ENCODE results near the gene HES6.

HES6 gene

DNA sequence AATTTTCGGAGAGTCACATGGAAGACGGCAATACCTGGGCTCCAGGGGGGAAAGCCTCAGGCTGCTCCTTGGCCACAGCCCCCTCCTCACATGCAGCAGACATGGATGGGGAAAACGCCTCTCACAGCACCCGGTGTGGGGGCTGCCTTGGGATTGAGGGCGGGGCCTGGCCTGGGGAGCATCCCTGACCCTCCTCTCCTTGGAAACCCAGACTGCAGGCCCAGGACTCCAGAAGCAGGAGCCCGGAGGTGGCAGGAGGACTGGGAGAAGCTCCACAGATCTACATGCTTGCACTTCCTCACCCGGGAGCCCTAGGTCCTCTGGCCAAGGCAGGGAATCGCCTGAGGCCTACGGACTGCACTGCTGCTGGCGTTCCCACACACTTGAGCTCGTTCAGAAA is 12.1 kb upstream of the HES6 start:
- H3K9me3 Mint-ChIP-seq (ENCODE audit: low read depth), result no peaks in the 10 kb centered on the region
- no peaks in the 10 kb centered on the region for H3K4me1 Mint-ChIP-seq (ENCODE audit: low read depth)
- H3K27ac Mint-ChIP-seq, result no peak overlapping the region
- no peaks in the 10 kb centered on the region for H3K27me3 Mint-ChIP-seq
- peaks cover 4% of the 10 kb centered on the region for H3K36me3 Mint-ChIP-seq
- no peak overlapping the region for H3K4me3 Mint-ChIP-seq

DNA sequence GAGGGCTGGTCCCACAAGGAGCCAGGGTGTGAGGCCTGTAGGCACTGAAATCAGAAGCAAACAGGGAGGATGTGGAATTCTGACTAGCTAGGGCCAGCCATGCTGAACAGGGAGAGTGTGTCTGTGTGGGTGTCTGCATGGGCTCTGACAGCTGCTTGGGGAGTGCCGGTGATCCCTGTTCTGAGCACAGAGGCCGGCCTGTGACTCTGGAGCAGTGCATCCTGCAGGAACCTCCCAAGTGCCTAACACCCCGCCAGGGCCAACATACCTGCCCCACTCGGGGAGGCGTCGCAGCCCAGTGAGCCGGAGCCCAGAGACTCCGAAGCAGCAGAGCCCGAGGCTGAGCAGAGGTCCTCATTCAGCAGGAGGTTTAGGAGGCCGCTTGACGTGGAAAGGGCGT is 11.5 kb upstream of the HES6 start:
- no peaks in the 10 kb centered on the region for H3K9me3 Mint-ChIP-seq (ENCODE audit: low read depth)
- peaks cover 4% of the 10 kb centered on the region for H3K36me3 Mint-ChIP-seq
- no peak overlapping the region for H3K4me3 Mint-ChIP-seq
- no peak overlapping the region for H3K27ac Mint-ChIP-seq
- no peaks in the 10 kb centered on the region for H3K4me1 Mint-ChIP-seq (ENCODE audit: low read depth)
- H3K27me3 Mint-ChIP-seq, result no peaks in the 10 kb centered on the region

DNA sequence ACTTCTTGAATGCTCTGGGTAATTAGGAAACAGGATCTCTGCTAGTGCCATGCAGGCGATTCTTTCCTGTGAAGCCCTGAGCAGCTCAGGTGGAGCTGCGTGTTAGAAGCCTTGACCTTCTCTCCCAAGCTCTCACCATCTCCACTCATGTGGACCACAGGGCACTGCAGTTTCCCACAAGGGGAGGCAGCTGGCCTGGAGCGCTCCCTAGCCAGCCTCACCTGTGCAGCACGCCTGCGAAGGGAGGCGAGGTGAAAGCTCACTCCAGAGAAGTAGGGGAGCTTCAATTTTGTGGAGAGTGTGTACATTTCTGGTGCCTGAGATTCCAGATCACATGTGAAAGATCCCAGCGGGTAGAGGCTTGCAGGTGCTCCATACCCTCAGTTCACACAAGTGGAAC is 11.1 kb upstream of the HES6 start:
- H3K4me1 Mint-ChIP-seq (ENCODE audit: low read depth), result no peaks in the 10 kb centered on the region
- H3K36me3 Mint-ChIP-seq, result peaks cover 4% of the 10 kb centered on the region
- no peaks in the 10 kb centered on the region for H3K9me3 Mint-ChIP-seq (ENCODE audit: low read depth)
- H3K4me3 Mint-ChIP-seq, result no peak overlapping the region
- no peaks in the 10 kb centered on the region for H3K27me3 Mint-ChIP-seq
- no peak overlapping the region for H3K27ac Mint-ChIP-seq

DNA sequence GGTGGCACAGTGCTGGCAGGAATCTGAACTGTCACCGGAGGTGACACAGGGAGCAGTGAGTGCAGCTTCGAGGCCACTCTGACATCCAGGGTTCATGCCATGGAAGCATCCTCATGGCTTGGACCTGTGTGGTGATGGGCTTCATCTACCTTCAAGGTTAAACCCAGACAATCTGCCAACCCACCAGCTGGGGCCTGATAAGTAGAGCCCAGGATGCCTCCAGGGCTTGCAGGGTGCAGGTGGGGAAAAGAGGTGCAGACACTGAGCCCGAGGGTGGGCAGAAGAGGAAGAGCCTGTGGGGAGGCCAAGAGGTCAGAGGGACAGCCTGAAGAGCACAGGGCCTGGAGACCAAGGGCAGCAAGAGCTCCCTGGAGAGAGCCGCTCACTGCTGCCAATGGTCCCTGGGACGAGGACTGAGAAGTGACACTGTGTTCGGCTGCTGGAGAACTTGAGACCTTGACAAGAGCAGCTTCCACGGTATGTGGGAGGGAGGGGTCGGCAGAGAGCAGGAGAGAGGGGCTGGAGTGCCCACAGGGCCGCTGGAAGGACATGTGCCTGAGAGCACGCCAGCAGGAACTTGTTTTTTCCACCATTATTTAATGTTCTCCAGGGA is 8.1 kb upstream of the HES6 start:
- Mint-ChIP-seq H3K27me3 (no peaks in the 10 kb centered on the region), H3K27ac (no peak overlapping the region), H3K4me3 (no peak overlapping the region), H3K9me3 (ENCODE audit: low read depth) (no peaks in the 10 kb centered on the region), H3K36me3 (peaks cover 5% of the 10 kb centered on the region), H3K4me1 (ENCODE audit: low read depth) (no peaks in the 10 kb centered on the region)

DNA sequence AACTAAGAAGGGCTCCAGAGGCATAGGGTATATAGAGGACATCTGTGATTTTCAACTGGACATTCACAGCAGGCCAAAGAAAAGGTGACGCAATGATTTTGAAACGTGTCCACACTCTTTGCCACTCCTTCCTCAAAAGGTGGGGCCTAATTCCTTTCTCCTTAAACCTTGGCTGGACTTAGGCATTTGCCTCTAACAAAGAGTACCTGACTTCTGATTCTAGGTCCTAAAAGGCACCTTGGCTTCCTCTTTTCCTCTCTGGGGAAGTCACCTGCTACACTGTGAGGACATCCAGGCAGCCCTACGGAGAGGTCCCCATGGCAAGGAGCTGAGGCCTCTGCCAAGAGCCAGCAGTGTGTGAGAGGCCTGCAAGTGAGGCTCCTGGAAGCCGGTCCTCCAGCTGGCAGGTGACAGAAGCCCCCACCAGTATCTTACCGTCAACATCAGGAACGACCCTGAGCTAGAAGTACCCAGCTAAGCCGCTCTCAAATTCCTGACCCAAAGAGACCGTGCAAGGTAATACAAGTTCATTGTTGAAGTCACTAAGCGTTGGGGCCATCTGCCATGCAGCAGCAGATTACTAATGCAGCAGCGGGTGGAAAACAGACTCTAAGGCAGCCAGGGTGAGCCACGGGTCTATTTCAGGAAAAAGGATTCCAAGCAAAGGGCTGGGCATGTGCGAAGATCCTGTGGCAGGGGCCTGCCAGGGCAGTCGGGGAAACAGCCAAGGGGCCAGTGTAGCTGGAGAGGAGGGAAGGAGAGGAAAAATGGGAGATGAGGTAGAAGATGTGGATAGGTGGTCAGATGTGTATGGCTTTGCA is 7.4 kb upstream of the HES6 start:
- H3K27me3 Mint-ChIP-seq, result no peaks in the 10 kb centered on the region
- no peak overlapping the region for H3K4me3 Mint-ChIP-seq
- peaks cover 5% of the 10 kb centered on the region for H3K36me3 Mint-ChIP-seq
- no peaks in the 10 kb centered on the region for H3K4me1 Mint-ChIP-seq (ENCODE audit: low read depth)
- no peaks in the 10 kb centered on the region for H3K9me3 Mint-ChIP-seq (ENCODE audit: low read depth)
- no peak overlapping the region for H3K27ac Mint-ChIP-seq

DNA sequence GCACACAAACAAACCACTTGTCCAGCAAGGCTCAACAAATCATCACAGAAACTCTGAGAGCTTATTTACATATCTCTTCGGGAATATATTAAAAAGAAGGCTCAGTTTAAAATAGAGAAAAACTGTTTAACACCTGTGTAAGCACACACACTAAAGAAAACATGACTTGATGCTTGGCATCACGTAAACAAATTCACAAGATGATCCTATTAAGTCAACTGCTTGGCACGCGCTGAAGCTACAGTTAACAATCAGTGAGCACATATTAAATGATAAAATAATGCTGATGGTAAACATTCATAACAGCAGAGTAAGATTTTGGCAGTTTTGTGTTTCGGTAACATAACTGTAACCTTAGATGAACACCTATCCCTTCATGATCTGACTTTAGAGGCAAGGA is 4.3 kb upstream of the HES6 start:
- Mint-ChIP-seq H3K27me3 (no peaks in the 10 kb centered on the region), H3K4me1 (ENCODE audit: low read depth) (peaks cover 6% of the 10 kb centered on the region), H3K27ac (no peak overlapping the region), H3K4me3 (no peak overlapping the region), H3K36me3 (peaks cover 5% of the 10 kb centered on the region), H3K9me3 (ENCODE audit: low read depth) (no peaks in the 10 kb centered on the region)

DNA sequence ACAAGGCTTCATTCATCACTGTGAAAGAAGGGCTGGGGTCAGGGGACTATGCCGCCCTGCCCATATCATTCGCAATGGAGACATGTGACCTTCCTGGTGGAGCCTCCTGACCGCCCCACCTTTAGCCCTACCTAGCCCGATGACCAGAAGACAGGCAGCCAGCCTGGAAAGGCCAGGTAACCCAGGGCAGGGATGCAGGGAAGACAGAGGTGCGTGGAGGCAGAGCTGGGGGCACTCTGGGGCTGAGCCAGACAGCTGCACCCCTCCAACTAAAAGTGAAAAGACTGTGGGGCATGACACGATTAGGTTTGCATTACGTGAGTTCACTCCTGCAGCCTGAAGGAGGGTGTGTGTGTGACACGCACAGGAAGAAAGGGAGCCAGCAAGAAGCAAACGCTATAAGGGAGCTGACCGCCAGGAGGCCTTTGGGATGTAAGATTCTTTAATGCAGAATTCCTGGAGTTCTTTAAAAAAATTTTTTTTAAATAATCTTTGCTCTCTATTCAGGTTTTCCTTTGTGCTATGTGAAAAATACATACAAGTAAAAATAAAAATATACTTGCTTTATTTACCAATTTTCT is 3.7 kb upstream of the HES6 start:
- Mint-ChIP-seq H3K27me3 (no peaks in the 10 kb centered on the region), H3K9me3 (ENCODE audit: low read depth) (no peaks in the 10 kb centered on the region), H3K27ac (no peak overlapping the region), H3K4me1 (ENCODE audit: low read depth) (peaks cover 6% of the 10 kb centered on the region), H3K36me3 (peaks cover 5% of the 10 kb centered on the region), H3K4me3 (no peak overlapping the region)

DNA sequence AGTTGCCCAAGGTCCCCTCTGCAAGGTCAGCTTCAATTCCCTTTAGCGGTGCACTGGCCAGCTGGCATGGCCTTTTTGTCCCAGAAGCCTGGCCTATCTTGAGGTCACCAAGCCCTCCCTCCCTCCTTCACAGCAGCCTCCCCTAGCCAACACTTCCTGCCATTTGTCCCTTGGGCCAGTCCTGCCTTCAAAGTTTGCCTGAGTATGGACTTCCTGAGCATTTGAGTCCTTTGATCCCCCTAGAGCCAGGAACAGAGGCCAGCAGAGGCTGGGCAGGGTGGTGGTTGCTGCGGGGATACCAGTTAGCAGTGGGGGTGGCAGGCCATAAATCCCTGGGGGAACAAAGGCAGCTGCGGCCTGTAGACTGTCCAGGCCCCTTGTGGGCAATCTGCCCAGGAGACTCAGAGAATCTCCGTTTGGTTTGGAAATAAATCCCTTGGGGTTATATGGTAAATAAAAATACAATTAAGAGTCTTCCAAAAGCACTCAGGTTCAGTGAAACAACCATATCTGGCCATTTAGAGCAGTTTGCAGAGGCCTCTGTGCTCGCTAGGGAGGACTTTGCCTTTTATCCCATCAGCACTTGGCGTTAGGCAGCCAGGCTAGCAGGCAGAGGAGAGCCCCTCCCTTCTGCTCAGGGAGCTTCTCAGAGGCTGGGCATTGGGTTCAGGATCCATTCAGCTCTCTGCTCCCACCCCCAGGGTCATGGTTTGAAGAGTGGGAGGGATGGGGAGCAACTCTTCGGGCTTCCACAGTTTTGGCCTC is 3.1 kb upstream of the HES6 start:
- Mint-ChIP-seq H3K27ac (peak overlapping the region; percentile 10), H3K4me3 (no peak overlapping the region), H3K27me3 (no peaks in the 10 kb centered on the region), H3K4me1 (ENCODE audit: low read depth) (peaks cover 9% of the 10 kb centered on the region), H3K36me3 (peaks cover 5% of the 10 kb centered on the region), H3K9me3 (ENCODE audit: low read depth) (no peaks in the 10 kb centered on the region)

DNA sequence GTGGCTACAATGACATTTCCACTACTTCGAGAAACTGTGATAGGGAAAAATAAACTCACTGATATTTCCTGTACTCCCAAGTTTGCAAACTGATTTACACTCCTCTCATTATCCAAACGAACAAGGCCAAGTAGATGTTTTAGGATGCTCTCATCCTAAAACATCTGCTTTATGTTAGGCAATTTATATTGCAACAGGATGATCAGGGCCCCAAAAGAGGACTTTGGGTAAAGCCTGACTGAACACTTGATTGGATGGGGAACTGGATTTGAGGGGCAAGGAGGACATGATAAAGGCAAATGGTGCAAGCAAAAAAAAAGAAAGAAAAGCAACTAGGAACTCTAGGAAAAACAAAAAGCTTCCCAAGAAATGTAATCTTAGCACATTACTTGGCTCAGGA is 2.1 kb upstream of the HES6 start:
- Mint-ChIP-seq H3K4me1 (ENCODE audit: low read depth) (peaks cover 10% of the 10 kb centered on the region), H3K36me3 (peaks cover 5% of the 10 kb centered on the region), H3K9me3 (ENCODE audit: low read depth) (no peaks in the 10 kb centered on the region), H3K27me3 (peaks cover 3% of the 10 kb centered on the region), H3K4me3 (peak overlapping the region; percentile 36), H3K27ac (no peak overlapping the region)

DNA sequence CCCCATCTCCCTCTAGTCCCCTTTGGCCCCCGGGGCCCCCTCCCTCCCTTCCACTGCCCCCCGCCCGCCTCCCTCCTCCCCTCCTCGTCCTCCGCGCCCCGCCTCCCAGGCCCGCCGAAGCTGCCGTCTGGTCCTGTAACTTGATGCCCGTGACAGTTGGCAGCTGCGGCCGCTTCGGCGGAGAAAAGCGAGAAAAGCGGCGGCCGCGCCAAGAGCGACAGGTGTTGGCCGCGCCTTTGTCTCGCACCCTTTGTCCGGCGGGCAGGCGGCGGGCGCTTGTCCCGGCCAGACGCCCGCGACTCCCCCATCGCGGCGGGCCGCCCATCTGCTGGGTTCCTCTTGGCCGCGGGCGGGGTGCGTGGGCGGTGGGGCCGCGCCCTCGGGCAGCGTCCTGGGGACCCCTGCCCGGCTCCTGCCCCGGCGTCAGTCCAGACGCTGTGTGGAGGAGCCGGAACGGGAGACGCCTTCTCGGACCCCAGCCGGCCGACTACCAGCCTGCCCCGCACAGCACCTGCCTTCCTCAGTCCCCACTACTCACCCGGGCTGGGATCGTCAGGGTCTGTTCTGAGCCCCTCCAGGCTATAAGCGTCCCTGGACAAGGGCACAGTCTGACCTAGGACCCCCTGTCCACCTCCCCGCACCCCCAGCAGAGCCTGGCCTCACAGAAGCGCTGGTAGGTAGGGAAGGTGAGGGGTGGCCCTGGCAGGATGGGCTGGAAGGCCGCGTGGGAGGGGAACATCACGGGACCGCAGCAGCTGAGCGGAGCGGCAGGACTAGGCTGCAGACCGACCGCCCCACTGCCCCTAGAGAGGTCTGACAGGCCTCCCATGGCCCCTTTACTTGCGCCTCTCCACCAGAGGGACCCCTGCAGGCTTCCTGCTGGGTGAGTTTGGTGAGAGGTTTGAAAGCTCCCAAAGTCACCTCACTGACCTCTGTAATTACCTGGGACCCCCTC is 1.2 kb upstream of the HES6 start:
- Mint-ChIP-seq H3K4me3 (peak overlapping the region; percentile 36), H3K36me3 (peaks cover 5% of the 10 kb centered on the region), H3K27me3 (peaks cover 4% of the 10 kb centered on the region), H3K4me1 (ENCODE audit: low read depth) (peaks cover 10% of the 10 kb centered on the region), H3K27ac (no peak overlapping the region), H3K9me3 (ENCODE audit: low read depth) (no peaks in the 10 kb centered on the region)

DNA sequence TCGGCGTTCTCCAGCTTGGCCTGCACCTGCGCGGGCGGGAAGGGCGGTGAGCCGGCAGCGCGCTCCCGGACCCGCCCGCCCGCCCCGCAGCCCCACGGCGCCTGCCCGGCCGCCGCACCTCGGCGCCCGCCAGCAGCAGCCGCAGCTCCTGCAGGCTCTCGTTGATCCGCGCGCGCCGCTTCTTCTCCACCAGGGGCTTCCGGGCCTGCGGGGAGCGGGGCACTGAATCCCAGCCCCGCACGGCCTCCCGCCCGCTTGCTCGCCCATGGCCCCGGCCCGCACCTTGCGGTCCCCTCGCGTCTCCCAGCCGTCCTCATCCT is 335 bp downstream of the HES6 start:
- no peak overlapping the region for H3K27ac Mint-ChIP-seq
- peaks cover 5% of the 10 kb centered on the region for H3K36me3 Mint-ChIP-seq
- no peaks in the 10 kb centered on the region for H3K9me3 Mint-ChIP-seq (ENCODE audit: low read depth)
- H3K4me1 Mint-ChIP-seq (ENCODE audit: low read depth), result peaks cover 10% of the 10 kb centered on the region
- no peak overlapping the region for H3K4me3 Mint-ChIP-seq
- H3K27me3 Mint-ChIP-seq, result peaks cover 12% of the 10 kb centered on the region

DNA sequence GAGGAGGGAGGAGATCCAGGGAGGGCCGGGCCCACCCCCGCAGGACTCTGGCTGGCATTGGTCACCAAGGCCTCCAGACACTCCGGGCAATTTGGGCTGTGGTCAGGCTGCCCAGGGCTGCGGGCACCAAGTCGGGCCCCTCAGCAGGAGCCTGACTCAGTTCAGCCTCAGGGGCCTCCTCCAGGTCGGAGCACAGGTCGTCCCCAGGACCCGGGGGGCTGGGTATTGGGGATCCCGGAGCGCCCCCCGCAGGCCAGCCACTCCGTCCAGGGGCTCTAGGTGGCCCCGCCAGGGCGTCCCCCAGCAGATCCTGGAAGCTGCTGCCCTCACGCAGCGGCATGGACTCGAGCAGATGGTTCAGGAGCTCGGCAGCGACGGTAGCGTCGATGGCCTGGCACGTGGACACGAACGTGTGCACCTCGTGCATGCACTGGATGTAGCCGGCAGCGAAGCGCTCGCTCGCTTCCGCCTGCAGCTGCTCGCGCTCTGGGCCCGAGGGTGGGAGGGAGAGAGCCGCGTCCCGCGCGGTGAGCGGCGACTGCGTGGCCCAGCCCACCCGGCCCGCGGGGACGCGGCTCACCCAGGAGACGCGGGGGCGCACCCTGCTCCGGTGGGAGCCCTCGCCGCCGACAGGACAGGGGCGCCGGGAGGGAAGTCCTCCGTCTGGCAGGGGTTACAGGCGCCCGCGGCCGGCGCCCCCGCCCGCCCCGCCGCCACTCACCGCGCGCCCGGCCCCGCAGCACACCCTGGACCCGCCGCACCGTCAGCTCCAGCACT is 884 bp downstream of the HES6 start:
- Mint-ChIP-seq H3K27me3 (peaks cover 12% of the 10 kb centered on the region), H3K27ac (no peak overlapping the region), H3K9me3 (ENCODE audit: low read depth) (no peaks in the 10 kb centered on the region), H3K4me1 (ENCODE audit: low read depth) (peaks cover 12% of the 10 kb centered on the region), H3K36me3 (no peaks in the 10 kb centered on the region), H3K4me3 (peak overlapping the region; percentile 59)

DNA sequence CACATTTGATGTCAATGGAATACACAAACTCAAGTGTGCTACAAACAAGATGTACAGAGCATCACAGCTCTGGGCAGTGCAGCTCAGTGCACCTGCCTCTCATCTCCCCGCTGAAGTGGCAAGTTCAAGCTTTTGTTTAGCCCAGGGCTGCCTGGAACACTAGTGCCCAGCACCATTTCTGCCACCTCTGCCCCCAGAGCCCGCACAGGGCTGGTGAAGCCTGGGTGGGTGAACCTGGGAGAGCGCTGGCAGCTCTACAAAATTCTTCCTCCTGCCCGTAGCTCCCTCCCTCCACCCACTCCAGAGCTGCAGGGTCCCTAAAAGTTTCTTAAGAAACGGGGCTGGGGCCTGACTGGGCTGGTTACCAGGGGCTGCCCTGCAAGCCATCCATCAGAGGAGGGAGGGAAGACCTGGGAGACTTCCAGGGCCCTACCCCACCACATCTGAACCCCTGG is 1.5 kb downstream of the HES6 start:
- peak overlapping the region; percentile 72 for H3K4me3 Mint-ChIP-seq
- H3K9me3 Mint-ChIP-seq (ENCODE audit: low read depth), result no peaks in the 10 kb centered on the region
- peaks cover 12% of the 10 kb centered on the region for H3K27me3 Mint-ChIP-seq
- no peaks in the 10 kb centered on the region for H3K36me3 Mint-ChIP-seq
- H3K4me1 Mint-ChIP-seq (ENCODE audit: low read depth), result peaks cover 13% of the 10 kb centered on the region
- H3K27ac Mint-ChIP-seq, result no peak overlapping the region
